ENCODE data around the gene SP2. TPM values are rescaled to one million over a fixed set of nuclear protein-coding genes. Genes with fewer than 3 reads are reported as not detected.
A peak's percentile ranks its signal among the peaks of the same experiment; 100 is the strongest.

Gene SP2
- total and polyA plus RNA-seq, 12 donors: 1.8 to 21.1 (median 10.1) TPM

DNA sequence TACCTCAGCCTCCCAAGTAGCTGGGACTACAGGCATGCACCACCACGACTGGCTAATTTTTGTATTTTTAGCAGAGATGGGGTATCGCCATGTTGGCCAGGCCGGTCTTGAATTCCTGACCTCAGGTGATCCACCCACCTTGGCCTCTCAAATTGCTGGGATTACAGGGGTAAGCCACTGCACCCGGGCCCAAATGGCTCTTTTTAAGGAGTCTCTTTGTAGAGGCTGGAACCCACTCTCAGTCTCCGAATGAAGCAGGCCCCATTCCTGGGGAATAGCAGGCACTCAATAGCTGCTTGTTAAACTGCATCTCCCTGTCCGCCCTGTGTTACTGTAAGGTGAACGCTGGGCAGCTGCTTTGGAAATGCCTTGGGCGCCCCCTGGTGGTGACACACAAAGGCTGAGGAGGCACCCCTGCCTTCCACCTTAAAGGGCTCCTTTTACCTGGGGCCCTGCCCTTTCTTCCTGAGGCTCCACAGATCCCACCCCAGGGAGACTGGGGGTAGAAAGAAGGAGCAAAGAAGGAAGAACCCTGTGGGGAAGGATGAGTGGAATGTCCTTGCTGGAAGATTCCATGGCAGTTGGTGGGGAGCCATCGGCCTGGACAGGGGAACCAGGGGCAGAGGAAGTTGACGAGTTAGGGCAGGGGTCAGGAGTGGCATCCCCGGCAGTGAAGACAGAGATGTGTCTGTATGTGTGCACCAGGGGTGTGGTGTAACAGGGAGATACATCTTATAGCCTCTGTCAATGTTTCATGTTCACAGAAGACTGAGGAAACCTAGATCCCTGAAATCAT is 6.1 kb upstream of the SP2 start:
- TF ChIP-seq POLR2A (IDR thresholded peaks at IDR 0.05): no peak
- TF ChIP-seq, protein P1, sequence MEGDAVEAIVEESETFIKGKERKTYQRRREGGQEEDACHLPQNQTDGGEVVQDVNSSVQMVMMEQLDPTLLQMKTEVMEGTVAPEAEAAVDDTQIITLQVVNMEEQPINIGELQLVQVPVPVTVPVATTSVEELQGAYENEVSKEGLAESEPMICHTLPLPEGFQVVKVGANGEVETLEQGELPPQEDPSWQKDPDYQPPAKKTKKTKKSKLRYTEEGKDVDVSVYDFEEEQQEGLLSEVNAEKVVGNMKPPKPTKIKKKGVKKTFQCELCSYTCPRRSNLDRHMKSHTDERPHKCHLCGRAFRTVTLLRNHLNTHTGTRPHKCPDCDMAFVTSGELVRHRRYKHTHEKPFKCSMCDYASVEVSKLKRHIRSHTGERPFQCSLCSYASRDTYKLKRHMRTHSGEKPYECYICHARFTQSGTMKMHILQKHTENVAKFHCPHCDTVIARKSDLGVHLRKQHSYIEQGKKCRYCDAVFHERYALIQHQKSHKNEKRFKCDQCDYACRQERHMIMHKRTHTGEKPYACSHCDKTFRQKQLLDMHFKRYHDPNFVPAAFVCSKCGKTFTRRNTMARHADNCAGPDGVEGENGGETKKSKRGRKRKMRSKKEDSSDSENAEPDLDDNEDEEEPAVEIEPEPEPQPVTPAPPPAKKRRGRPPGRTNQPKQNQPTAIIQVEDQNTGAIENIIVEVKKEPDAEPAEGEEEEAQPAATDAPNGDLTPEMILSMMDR (IDR thresholded peaks at IDR 0.05): peak; percentile 95 to 98 (median 97)
- WGBS, 4 donors: 38 to 46% (median 42%) methylated on average over 9 to 11 of the region's 11 CpGs
- no peak overlapping the region for H3K4me3 ChIP-seq

DNA sequence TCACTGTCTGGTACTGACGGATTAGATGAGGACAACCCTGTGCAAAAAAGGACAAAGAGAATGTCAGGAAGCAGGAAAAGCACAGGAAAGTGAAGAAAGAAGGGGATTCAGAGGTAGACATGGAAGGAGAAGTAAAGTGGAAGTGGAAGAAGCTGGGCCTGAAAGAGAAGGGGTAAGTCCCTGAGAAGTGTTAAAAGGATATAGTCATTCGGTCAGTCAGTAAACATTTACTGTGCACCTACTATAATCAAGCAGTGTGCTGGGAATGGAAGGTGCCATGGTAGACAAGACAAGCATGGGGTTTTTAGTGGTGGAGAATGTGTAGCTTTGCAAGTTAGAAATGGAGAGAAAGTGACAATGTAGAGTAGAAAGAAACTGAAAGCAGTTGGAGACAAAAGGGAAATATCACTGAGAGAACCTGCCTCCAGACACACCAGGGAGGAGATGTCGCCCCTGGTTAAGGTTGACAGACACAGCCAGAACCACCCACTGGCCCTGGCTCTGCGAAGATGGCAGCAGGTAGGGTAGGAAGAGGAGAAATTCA is 4.4 kb upstream of the SP2 start:
- Histone ChIP-seq H3K36me3 (replicated peaks in 1 of 2) (no peaks in the 10 kb centered on the region), H3K4me1 (replicated peaks in 1 of 2) (peaks cover 6 to 11% of the 10 kb centered on the region in 2 donors), H3K4me3 (no peak overlapping the region), H3K9me3 (replicated peaks in 1 of 3) (no peaks in the 10 kb centered on the region), H3K27ac (no peak overlapping the region), H3K27me3 (no peaks in the 10 kb centered on the region)
- TF ChIP-seq, protein P1 (IDR thresholded peaks at IDR 0.05): no peak
- no peak for TF ChIP-seq POLR2A (IDR thresholded peaks at IDR 0.05)
- DNase-seq: no peak
- 88 to 94% (median 88%) methylated on average over 4 of the region's 4 CpGs for WGBS, 4 donors
- intact Hi-C loops (cut with DNase I): loop anchor here (2.0 to 5.0 kb wide), 2 partner anchors 51 to 81 kb away; partner anchors contain the start of genes CDK5RAP3 (in 1 of the 2) and SCRN2 (in 1 of the 2)

More for the DNA sequence above, 6.1 kb upstream of the SP2 start:
- Histone ChIP-seq H3K27ac (no peak overlapping the region), H3K9me3 (replicated peaks in 1 of 3) (no peaks in the 10 kb centered on the region), H3K4me1 (replicated peaks in 1 of 2) (peaks cover 5 to 13% of the 10 kb centered on the region in 2 donors), H3K36me3 (replicated peaks in 1 of 2) (no peaks in the 10 kb centered on the region), H3K27me3 (no peaks in the 10 kb centered on the region)
- peak; percentile 85 to 95 (median 91) for DNase-seq
- intact Hi-C loops (cut with DNase I): loop anchor here (2.0 to 5.0 kb wide), 3 partner anchors 45 to 82 kb away; partner anchors contain the start of genes CDK5RAP3 (in 1 of the 2) and SCRN2 (in 1 of the 2)

DNA sequence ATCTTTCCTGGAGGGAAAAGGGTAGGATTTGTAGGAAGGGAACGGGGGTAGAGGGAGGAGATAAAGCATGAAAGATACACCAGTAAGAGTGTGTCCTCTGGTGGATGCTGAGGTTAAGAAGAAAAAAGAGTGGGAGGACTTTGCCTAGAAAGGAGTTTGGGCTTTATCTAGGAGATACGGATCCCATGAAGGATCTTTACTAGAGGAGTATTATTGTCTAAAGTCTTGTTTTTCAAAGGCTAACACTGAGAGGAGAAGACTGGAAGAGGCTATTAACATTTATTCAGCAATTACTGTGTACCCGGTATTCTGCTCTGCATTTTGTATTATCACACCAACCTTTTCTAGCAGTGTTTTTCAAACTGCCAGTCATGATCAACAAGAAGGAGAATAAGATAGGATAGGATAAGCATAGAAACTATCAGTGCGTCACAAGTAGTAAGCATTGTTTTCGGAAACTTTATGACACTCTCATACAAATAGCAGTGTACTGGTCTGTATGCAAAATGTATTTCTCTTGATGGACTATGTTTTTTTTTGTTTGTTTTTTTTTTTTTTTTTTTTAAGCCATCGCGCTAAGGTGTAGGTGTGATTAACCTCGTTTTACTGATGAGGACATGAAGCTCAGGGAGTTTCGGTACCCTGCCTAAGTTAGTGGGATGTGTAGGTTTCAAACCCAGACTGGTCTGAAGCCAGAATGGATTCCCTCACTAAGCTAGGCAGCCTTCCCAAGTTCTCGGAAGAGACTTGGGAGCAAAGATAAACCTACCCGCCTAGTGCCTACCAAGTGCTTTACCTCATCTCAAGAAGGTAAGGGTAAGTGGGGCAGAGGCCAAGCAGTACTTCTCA is 1.3 kb upstream of the SP2 start:
- Histone ChIP-seq H3K4me1 (replicated peaks in 1 of 2) (peaks cover 10 to 31% of the 10 kb centered on the region in 2 donors), H3K9me3 (replicated peaks in 1 of 3) (no peaks in the 10 kb centered on the region), H3K27ac (peak overlapping the region in 3 of 5 donors; percentile 71 to 93 (median 77)), H3K36me3 (replicated peaks in 1 of 2) (no peaks in the 10 kb centered on the region), H3K27me3 (no peaks in the 10 kb centered on the region), H3K4me3 (peak overlapping the region; percentile 24 to 89 (median 72))
- DNase-seq: no peak
- TF ChIP-seq, protein P1 (IDR thresholded peaks at IDR 0.05): no peak
- no peak for TF ChIP-seq POLR2A (IDR thresholded peaks at IDR 0.05)
- 40 to 45% (median 41%) methylated on average over 11 of the region's 11 CpGs for WGBS, 4 donors
- intact Hi-C loops (cut with DNase I): loop anchor here in 1 of 2 donors (5.0 kb wide), 1 partner anchor 78 kb away; the partner anchor contains the start of gene CDK5RAP3
